ENCODE measurements around the gene GADD45GIP1.
"Not testable (repeated sequence)": the region's sequence is repeated elsewhere in the genome, so short reads cannot be mapped to it uniquely, and the experiment has no call there.

GADD45GIP1 gene

DNA sequence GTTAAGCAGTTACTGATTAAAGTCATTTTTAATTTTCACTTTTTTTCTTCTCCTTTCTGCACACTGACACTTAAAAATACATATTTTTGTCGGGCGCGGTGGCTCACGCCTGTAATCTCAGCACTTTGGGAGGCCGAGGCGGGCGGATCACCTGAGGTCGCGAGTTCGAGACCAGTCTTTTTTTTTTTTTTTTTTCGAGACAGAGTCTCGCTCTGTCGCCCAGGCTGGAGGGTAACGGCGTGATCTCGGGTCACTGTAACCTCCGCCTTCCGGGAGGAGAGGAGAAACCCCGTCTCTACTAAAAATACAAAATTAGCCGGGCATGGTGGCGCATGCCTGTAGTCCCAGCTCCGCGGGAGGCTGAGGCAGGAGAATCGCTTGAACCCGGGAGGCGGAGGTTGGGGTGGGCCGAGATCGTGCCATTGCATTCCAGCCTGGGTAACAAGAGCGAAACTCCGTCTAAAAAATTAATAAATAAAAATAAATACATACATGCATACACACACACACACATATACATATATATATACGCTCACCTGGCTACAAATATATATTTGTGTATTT lies 448 bp upstream of the GADD45GIP1 start:
- not testable (repeated sequence) for DNase-seq (ENCODE audit: low read depth)

DNA sequence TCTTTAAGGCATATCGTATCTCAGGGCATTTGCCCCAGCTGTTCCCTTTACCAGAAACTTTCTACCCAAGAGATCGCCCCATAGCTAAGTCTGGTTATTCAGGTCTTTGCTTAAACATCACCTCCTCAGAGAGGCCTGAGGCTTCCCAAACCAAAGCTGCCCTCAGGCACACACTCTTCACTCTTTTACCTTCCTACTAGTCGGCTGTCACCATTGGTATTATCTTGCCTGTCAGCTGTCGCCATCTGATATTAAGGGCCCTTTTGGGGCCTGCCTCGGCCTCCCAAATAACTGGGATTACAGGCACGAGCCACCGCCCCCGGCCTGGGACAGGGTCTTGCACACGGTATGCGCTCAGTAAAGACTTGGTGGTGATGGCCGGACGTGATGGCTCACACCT lies 1.0 kb downstream of the GADD45GIP1 start:
- DNase-seq (ENCODE audit: low read depth): no peak

DNA sequence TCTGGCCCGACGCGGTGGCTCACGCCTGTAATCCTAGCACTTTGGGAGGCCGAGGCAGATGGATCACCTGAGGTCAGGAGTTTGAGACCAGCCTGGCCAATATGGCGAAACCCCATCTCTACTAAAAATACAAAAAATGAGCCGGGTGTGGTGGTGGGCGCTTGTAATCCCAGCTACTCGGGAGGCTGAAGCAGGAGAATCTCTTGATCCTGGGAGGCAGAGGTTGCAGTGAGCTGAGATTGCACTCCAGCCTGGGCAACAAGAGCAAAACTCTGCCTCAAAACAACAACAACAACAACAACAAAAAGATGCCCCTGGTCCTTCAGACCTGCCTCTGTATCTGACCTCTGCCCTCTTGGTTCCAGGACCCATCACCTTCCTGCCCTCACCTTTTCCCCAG lies 1.4 kb downstream of the GADD45GIP1 start:
- DNase-seq (ENCODE audit: low read depth): not testable (repeated sequence)

DNA sequence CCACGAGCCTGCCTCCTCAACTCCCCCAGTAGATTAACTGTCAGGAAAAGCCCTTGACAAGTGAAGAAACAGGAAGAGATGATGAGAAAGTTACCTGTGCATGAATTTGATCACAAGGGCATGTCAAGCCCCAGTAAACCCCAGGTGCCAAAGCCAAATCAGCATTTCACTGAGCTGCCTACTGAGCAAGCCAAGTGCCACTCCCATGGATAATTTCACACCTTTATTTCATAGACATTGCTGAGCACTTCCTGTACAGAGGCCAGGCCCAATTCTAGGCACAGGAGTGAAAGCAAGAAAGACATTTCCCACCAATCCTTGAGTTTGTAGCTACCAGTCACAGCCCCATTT lies 2.4 kb downstream of the GADD45GIP1 start:
- DNase-seq (ENCODE audit: low read depth): no peak

DNA sequence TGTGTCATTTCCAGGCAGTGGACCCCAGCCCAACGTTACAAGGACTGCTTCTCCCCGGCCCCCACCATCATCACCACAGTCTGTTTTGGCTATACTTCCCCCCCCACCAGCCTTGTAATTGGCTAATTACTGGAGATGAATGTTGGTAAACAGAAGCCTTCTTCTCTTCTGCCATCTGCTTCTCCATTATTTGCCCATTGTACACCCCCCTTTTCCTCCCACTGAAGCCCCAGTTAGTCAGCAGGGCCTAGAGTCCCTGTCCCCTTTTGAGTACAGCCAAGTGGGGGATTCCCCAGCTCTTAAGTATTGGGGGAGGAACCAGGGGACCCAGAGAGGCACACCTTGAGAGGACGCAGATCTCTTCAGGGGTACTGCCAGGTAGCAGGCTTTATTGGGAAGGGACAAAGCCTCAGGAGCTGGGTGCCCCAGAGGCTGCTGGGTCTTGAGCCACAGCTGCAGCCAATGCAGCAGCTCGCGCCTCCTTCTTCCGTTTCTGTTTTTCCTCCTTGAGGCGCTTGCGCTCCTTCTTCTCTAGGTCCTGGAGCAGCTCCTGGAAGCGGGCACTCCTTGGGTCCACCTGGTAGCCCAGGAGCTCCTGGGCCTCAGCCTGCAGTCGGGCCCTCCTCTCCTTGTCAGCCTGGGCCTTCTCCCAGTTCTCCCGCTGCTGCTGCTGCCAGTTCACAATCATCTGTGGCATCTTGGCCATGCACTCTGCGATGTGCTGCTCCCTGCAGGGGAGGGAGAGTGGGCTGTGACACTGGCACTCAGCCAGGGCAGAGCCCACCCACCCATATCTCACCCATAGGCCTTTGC lies 3.0 kb downstream of the GADD45GIP1 start:
- no peak for DNase-seq (ENCODE audit: low read depth)

DNA sequence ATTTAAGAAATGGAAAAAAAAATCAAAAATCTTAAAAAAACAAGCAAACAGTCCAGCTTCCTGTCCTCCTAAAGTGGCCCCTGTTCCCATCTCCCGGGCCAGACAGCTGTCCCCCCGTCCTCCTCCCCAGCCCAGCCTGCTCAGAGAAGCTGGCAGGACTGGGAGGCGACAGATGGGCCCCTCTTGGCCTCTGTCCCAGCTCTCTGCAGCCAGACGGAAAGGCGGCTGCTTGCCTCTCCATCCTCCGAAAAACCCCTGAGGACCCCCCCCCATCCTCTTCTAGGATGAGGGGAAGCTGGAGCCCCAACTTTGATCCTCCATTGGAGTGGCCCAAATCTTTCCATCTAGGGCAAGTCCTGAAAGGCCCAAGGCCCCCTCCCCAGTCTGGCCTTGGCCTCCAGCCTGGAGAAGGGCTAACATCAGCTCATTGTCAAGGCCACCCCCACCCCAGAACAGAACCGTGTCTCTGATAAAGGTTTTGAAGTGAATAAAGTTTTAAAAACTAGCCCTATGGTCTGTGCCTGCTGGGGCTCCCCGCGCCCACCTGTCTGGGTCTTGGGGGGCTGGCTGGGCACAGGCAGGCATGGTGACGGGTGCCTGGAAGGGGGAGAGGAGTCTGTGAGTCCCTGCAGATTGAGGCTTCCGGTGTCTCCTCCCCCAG lies 3.8 kb downstream of the GADD45GIP1 start:
- no peak for DNase-seq (ENCODE audit: low read depth)

DNA sequence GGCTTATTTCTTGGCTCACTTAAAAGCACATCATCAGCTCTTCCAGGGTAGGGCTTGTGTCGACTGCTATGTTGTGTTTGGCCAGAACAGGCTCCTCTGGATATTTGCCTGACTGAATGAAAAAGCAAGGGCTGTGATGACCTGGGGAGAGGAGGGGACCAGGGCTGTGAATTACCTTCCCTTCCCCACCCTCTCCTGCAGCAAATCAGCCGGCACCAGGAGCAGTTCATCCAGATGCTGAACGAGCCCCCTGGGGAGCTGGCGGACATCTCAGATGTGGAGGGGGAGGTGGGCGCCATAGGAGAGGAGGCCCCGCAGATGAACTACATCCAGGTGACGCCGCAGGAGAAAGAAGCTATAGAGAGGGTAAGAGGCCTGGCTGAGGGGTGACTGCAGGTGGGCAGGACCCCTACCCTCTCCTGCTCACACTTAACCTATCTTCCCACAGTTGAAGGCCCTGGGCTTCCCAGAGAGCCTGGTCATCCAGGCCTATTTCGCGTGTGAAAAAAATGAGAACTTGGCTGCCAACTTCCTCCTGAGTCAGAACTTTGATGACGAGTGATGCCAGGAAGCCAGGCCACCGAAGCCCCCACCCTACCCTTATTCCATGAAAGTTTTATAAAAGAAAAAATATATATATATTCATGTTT lies 4.4 kb downstream of the GADD45GIP1 start:
- no peak for DNase-seq (ENCODE audit: low read depth)

DNA sequence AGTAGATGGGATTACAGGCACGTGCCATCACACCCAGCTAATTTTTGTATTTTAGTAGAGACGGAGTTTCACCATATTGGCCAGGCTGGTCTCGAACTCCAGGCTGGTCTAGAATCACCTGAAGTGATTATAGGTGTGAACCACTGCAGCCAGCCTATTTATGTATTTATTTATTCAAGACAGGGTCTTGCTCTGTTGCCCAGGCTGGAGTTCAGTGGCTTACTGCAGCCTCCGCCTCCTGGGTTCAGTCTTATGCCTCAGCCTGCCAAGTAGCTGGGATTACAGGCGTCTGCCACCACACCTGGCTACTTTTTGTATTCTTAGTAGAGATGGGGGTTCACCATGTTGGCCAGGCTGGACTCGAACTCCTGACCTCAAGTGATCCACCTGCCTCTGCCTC lies 5.0 kb downstream of the GADD45GIP1 start:
- not testable (repeated sequence) for DNase-seq (ENCODE audit: low read depth)

DNA sequence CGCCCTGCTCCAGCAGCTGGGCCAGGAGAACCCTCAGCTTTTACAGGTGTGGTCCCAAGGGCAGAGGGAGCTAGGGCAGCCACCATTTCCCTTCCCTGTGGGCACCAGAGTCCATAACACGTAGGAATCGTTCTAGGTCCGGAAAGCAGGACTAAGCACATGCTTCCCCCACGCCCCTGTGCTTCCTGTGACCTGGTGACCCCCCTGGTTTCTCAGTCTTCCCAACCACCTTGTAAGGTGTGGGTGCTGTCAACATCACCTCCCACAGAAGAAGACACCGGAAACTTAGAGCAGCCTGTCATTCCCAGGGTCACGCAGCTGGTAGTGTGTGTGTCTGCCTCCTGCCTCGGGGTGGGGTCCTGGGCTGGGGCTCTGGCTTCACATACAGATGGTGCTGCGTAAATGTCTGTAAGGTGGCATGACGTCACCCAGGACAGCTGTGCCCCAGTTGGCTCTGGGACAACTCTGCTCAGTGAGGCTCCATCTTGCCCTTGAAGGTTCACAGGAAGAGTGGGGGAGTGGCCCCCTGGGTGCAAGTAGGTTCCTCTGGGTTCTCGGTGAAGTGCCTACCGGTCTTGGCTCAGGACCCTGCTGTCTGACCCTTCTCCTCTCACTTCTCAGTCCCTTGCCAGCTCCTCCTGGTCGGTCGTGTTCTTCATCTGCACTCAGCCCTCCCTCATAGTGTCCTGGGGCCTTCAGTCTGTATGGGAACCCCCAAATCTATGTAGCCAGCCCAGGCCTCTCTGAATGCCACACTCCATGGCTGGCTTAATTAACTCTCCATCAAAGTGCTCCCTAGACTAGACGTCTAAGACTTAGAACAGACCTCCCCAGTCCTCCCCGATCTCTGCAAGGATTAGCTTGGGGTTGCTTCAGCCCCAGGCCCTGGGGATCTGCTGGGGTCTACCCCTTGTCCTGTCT lies 7.4 kb downstream of the GADD45GIP1 start:
- DNase-seq (ENCODE audit: low read depth): no peak

DNA sequence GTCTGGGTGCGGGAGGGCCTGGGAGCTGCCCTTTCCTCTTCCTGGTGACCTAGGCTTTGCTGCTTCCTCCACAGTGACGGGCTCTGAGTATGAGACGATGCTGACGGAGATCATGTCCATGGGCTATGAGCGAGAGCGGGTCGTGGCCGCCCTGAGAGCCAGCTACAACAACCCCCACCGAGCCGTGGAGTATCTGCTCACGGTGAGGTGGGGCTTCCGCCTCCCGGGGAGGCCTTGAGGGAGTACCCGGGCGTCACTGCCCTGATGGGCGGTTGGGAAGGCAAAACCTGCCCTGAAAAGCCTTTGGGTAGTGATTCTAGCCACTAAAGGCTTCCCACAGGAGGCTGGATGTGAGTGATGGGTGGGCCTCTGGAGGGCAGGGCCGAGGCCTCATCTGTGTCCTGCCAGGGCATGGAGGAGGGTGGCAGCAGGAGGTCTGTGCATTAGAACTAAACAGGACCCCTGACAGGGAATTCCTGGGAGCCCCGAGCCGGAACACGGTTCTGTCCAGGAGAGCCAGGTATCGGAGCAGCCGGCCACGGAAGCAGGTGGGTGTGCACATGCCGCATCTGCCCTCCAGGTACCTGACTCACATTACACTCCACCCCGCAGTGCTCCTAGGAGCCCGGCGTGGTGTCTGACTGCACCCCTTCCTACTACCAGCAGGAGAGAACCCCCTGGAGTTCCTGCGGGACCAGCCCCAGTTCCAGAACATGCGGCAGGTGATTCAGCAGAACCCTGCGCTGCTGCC lies 8.2 kb downstream of the GADD45GIP1 start:
- no peak for DNase-seq (ENCODE audit: low read depth)

DNA sequence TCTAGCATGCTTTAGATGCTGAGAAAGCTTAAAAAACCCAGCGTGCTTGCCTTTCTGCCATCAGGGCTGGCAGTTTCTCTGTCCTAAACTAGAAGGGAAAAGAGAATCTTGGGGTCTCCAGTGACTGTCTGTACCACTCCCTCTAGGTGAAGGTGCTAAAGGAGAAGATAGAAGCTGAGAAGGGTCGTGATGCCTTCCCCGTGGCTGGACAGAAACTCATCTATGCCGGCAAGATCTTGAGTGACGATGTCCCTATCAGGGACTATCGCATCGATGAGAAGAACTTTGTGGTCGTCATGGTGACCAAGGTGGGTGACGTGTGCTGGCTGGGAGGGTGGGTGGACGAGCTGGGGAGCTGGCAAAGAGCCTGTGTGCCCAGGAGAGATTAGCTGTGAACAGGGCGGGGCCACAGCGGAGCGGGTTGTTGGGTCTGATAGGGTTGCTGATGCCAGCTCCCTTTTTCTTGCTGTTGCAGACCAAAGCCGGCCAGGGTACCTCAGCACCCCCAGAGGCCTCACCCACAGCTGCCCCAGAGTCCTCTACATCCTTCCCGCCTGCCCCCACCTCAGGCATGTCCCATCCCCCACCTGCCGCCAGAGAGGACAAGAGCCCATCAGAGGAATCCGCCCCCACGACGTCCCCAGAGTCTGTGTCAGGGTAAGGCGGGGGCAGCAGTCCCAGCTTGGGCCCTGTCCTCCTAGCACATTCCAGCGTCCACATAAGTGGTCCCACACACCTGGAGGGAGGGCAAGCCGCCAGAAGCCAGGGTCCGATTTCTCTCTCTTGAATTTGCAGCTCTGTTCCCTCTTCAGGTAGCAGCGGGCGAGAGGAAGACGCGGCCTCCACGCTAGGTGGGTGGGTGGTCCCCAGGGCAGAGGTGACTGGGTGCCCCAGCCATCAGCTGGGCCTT lies 9.1 kb downstream of the GADD45GIP1 start:
- DNase-seq (ENCODE audit: low read depth): no peak

DNA sequence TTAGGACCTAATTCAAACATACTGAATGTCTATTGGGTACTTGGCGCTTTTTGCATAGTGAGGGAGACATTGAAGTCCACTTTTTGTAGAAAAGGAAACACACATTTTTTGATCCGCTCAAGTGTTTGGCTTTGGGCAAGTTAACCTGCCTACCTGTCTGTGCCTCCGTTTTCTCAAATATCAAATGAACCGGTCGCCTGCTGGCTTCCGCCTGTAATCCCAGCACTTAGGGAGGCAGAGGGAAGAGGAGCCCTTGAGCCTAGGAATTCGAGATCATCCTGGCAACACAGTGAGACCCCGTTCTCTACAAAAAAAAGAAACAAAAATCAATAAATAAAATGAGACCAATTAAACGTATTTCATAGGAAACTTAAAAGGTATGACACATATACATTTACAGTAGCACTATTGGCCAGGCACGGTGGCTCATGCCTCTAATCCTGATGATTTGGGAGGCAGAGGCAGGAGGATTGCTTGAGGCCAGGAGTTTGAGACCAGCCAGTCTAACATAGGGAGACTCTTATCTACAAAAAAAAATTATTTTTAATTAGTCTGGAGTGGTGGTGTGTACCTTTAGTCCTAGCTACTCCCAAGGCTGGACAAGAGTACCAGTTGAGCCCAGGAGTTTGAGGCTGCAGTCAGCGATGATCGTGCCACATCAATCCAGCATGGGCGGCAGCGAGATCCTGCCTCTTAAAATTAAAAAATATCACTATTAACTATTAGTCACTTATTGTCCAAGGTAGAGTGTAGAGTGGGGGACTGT lies 10.1 kb downstream of the GADD45GIP1 start:
- no peak for DNase-seq (ENCODE audit: low read depth)

DNA sequence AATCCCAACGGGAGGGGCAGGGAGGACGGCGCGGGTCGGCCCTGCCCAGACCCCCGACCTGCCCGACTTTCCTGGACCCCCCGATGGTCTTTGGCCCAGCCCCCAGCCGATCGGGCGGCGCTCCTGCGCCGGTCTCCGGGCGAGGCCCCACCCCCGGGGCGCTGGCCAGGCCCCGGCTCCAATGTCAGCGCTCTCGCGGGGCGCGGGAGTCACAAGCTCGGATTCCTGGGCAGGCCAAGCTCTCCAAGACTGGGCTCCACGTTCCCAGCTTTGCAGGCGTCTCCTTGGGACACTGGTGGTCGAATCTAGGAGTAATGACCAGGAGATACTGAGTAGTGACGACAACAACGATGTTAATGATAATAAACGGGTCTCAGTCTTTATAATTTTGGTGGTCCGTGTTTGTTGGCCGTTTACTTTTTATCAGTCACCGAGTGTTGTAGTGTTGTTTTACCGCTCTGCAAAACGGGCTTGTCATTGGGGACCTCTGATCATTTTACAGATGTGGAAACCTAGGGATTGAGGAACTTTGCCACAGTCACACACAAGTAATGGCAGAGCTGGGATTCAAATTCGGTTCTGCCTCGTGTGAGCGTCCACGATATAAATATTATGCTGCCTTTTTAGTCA lies 10.8 kb downstream of the GADD45GIP1 start:
- DNase-seq (ENCODE audit: low read depth): no peak

DNA sequence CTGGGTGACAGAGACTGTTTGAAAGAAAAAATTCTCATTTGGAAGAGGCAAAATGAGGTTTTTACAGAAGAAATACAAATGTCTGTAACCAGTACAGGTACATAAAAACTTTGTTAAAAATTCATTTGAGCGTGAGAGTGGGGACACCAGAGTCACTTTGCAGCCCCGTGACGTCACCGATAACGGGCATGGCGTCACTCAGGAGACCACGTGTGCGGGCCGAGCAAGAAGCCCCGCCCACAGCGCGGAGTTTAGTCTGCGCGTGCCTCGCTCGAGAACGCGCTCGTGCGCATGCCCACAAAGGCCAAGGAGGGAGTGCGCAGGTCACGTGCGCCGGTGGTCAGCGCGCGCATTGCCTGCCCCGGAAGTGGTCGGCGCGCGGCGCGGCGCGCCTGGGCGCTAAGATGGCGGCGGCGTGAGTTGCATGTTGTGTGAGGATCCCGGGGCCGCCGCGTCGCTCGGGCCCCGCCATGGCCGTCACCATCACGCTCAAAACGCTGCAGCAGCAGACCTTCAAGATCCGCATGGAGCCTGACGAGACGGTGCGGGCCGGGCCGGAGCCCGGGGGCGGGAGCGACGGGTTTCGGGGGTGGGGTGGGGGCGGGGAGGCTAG lies 11.4 kb downstream of the GADD45GIP1 start, which contains the start of gene RAD23A:
TSS of gene RAD23A (plus strand) at position 384 of the 613 bp plus-strand sequence. CDS start at position 471, 87 bp downstream.
- DNase-seq (ENCODE audit: low read depth): peak; percentile 94

DNA sequence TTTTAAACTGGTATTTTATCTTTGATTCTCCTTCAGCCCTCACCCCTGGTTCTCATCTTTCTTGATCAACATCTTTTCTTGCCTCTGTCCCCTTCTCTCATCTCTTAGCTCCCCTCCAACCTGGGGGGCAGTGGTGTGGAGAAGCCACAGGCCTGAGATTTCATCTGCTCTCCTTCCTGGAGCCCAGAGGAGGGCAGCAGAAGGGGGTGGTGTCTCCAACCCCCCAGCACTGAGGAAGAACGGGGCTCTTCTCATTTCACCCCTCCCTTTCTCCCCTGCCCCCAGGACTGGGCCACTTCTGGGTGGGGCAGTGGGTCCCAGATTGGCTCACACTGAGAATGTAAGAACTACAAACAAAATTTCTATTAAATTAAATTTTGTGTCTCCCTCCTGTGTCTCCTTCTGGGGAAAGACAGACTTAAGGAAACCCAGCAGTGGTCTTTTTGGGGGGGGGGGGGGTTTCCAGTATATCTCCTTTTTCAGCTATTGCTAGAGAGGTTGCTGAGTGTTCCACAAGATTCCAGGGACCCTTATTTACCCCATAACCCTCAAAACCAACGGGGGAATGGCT lies 12.8 kb downstream of the GADD45GIP1 start:
- no peak for DNase-seq (ENCODE audit: low read depth)

DNA sequence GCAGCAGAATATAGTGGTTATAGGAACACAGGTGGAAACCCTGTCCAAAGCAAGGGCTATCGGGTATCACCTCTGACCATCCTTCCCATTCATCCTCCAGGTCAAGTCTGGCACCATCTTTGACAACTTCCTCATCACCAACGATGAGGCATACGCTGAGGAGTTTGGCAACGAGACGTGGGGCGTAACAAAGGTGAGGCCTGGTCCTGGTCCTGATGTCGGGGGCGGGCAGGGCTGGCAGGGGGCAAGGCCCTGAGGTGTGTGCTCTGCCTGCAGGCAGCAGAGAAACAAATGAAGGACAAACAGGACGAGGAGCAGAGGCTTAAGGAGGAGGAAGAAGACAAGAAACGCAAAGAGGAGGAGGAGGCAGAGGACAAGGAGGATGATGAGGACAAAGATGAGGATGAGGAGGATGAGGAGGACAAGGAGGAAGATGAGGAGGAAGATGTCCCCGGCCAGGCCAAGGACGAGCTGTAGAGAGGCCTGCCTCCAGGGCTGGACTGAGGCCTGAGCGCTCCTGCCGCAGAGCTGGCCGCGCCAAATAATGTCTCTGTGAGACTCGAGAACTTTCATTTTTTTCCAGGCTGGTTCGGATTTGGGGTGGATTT lies 13.5 kb downstream of the GADD45GIP1 start:
- DNase-seq (ENCODE audit: low read depth): no peak

DNA sequence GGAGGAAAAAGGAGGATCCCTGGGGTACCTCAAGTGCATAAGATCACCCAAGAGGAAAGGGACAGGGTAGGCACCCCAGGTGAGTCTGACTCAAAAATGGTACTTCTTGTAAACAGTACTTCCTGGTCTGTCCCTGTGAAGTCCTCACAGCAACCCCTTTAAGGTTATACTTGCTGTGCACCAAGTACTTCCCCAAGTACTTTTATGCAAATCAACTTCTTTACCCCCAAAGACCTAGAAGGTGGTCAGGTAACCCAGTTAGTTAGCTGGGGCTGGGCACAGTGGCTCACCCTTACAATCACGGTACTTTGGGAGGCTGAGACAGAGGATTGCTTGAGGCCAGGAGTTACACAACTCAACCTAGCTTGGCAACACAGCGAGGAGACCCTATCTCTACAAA lies 16.1 kb downstream of the GADD45GIP1 start:
- DNase-seq (ENCODE audit: low read depth): no peak

Measured in stimulated activated CD8-positive, alpha-beta memory T cell treated with anti-CD3 and anti-CD28 coated beads, Interleukin-15, amount 100 ng/mL, for 1 hour (primary cell).